Lower leg skin (tissue), 4 donors: Measurements from ENCODE around the gene SLC6A4. TPM values are rescaled to one million over a fixed set of nuclear protein-coding genes. Genes with fewer than 3 reads are reported as not detected.

Source experiments
- DNase-seq, 2 donors: peaks; one replicate each; pipeline ENCODE4 v3.0.0-alpha.2; 2019; ENCODE audit warnings: low spot score in 2 of 2
- H3K4me3 ChIP-seq: fragments of 200-600 bp; sonication (generic); 2 replicates; pipeline ENCODE4 v1.5.1; 2017; ENCODE audit warnings: mild to moderate bottlenecking, low read depth; ENCODE audit not compliant: poor library complexity, severe bottlenecking
- CTCF ChIP-seq, 3 donors: fragments of 450-650 bp; IDR thresholded peaks; one replicate each; pipeline ENCODE4 v1.5.1; 2016; ENCODE audit warnings: antibody characterized with exemption in 3 of 3, mild to moderate bottlenecking in 3 of 3, moderate library complexity in 2 of 3
- POLR2A ChIP-seq, 2 donors: fragments of 450-650 bp; IDR thresholded peaks; one replicate each; pipeline ENCODE4 v1.6.1; 2016 to 2017; ENCODE audit warnings: antibody characterized with exemption in 2 of 2, mild to moderate bottlenecking in 1 of 2, moderate library complexity in 1 of 2
- WGBS, 2 donors: methylation state at CpG; one replicate each; pipeline ENCODE4 v1.1.5; 2018; 5-methylcytosine and 5-hydroxymethylcytosine counted together
- intact Hi-C: fragments of 100-400 bp; cut with DNase I; formaldehyde crosslinking; loops from one replicate; pipeline ENCODE4 v1.15.0; 2023; ENCODE audit warnings: low total_unique reads
- total RNA-seq, 4 donors: library from RNA; depleted of rRNA; stranded (reverse); fragments of >200 nt; gene quantifications; one replicate each; pipeline ENCODE4 v1.1.0, GENCODE V29; 2016

Gene SLC6A4
- total RNA-seq, 4 donors from 2014 or later: 0.25 to 1.7 (median 0.91) TPM

- 80% methylated on average over 10 of the region's 10 CpGs for WGBS, 2 donors
- TF ChIP-seq POLR2A (IDR thresholded peaks at IDR 0.05) (no peak), CTCF (IDR thresholded peaks at IDR 0.05) (no peak)
- peak in 1 of 2 donors; percentile 69 for DNase-seq
- H3K4me3 ChIP-seq: no peak overlapping the region
- intact Hi-C loops: no loop called here
Observed at GRCh38 chr17:30200106-30200505, 35.4 kb downstream of the SLC6A4 start.

- no peak overlapping the region for H3K4me3 ChIP-seq
- intact Hi-C loops: no loop called here
- peak in 1 of 2 donors; percentile 40 for DNase-seq
- TF ChIP-seq POLR2A (IDR thresholded peaks at IDR 0.05) (no peak), CTCF (IDR thresholded peaks at IDR 0.05) (no peak)
- WGBS, 2 donors: 86% methylated on average over 5 of the region's 5 CpGs
Observed at GRCh38 chr17:30199600-30199999, 35.9 kb downstream of the SLC6A4 start.

GRCh38 chr17:30197416-30197815, 38.1 kb downstream of the SLC6A4 start:
- intact Hi-C loops: no loop called here
- TF ChIP-seq CTCF (IDR thresholded peaks at IDR 0.05): no peak
- TF ChIP-seq POLR2A (IDR thresholded peaks at IDR 0.05): no peak
- no peak for DNase-seq
- no peak overlapping the region for H3K4me3 ChIP-seq
- WGBS, 2 donors: 82 to 84% methylated on average over 4 of the region's 4 CpGs

- DNase-seq: no peak
- intact Hi-C loops: no loop called here
- H3K4me3 ChIP-seq: no peak overlapping the region
- TF ChIP-seq POLR2A (IDR thresholded peaks at IDR 0.05): no peak
- no peak for TF ChIP-seq CTCF (IDR thresholded peaks at IDR 0.05)
- 76 to 77% methylated on average over 3 of the region's 3 CpGs for WGBS, 2 donors
Observed at GRCh38 chr17:30196504-30196903, 39.0 kb downstream of the SLC6A4 start.

- no peak for DNase-seq
- intact Hi-C loops: no loop called here
- no peak for TF ChIP-seq CTCF (IDR thresholded peaks at IDR 0.05)
- TF ChIP-seq POLR2A (IDR thresholded peaks at IDR 0.05): no peak
- WGBS, 2 donors: 71 to 79% methylated on average over 2 of the region's 2 CpGs
- no peak overlapping the region for H3K4me3 ChIP-seq
Observed at GRCh38 chr17:30191072-30191471, 44.4 kb downstream of the SLC6A4 start.

- 93 to 95% methylated on average over 5 of the region's 5 CpGs for WGBS, 2 donors
- TF ChIP-seq CTCF (IDR thresholded peaks at IDR 0.05): no peak
- no peak for TF ChIP-seq POLR2A (IDR thresholded peaks at IDR 0.05)
- H3K4me3 ChIP-seq: no peak overlapping the region
- DNase-seq: no peak
- intact Hi-C loops: no loop called here
Observed at GRCh38 chr17:30188211-30188939, 47.1 kb downstream of the SLC6A4 start.
